AG04450 (cell line): Measurements from ENCODE around the gene ACSL4. TPM values are rescaled to one million over a fixed set of nuclear protein-coding genes. Genes with fewer than 3 reads are reported as not detected.

Source experiments
- CTCF ChIA-PET: fragments of 300-600, 350-600 bp; formaldehyde crosslinking; extraction: SDS; loops from one replicate; lab custom pipeline; 2022; ENCODE audit warnings: antibody characterized with exemption, inconsistent platforms; lab: Charles Lee
- POLR2A ChIA-PET: fragments of 350-600 bp; formaldehyde crosslinking; extraction: SDS; loops from one replicate; lab custom pipeline; 2021; ENCODE audit warnings: antibody characterized with exemption, inconsistent platforms; lab: Yijun Ruan, JAX
- DNase-seq: peaks from one replicate; pipeline ENCODE4 v3.0.0-alpha.2; 2011; ENCODE audit warnings: low read depth, low spot score
- H3K27ac ChIP-seq: one replicate; pipeline ENCODE4 v1.5.1; 2012; ENCODE audit warnings: low read depth, low read length, control low read depth
- H3K27me3 ChIP-seq: one replicate; pipeline ENCODE4 v1.6.0; 2012; ENCODE audit warnings: low read length; ENCODE audit not compliant: control insufficient read depth, insufficient read depth
- H3K4me3 ChIP-seq: 2 replicates; pipeline ENCODE4 v1.5.1; 2011; ENCODE audit warnings: mild to moderate bottlenecking, low read depth, low read length, control low read depth
- H3K9me3 ChIP-seq: 2 replicates; pipeline ENCODE4 v1.5.1; 2012; ENCODE audit warnings: low read length; ENCODE audit not compliant: control insufficient read depth, insufficient read depth
- polyA plus RNA-seq: library from polyadenylated mRNA; depleted of rRNA; stranded (reverse); fragments of >200 nt; gene quantifications from 2 replicates; pipeline ENCODE4 v1.2.3, GENCODE V29; 2011
- TF ChIP-seq, protein P1 (sequence below): IDR thresholded peaks from 2 replicates; pipeline ENCODE4 v1.5.1; 2011; ENCODE audit warnings: low read depth, low read length, control low read depth, inconsistent platforms

The ACSL4 gene
- polyA plus RNA-seq, 1 experiment, result 157 TPM

DNA sequence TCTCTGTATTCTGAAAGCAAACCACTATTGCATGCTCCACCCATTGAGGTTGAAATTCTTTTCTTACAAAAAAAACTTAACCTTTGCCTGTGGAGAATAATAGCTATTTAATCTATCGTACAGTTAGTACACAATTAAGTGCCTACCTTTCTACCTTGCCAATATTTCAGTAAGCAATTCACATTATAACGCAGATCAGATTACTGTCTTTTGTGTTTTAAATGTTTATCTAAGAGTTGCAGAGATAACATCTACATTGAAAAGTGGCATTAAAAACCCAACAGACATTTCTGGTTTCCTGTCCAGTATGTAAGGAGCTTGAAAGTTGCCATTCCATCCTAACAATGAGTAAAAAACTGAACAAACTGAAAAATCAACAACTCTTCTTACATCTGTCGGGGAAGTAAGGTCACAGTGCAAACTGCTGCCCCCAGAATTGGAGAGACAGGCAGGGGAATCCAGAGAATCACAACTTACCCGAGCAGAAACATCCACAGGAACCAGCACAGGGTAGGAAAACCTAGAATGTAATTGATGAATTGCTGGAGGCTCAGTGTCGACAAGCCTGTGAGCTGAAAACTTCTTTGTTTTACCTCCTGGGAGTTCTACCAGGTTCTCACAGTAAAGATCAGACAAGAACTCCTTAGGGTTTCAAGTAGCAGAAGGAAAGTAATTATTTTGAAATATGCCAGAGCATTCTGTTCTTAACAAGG, 27.3 kb upstream of the ACSL4 start:
- no peak for DNase-seq
- TF ChIP-seq, protein P1, sequence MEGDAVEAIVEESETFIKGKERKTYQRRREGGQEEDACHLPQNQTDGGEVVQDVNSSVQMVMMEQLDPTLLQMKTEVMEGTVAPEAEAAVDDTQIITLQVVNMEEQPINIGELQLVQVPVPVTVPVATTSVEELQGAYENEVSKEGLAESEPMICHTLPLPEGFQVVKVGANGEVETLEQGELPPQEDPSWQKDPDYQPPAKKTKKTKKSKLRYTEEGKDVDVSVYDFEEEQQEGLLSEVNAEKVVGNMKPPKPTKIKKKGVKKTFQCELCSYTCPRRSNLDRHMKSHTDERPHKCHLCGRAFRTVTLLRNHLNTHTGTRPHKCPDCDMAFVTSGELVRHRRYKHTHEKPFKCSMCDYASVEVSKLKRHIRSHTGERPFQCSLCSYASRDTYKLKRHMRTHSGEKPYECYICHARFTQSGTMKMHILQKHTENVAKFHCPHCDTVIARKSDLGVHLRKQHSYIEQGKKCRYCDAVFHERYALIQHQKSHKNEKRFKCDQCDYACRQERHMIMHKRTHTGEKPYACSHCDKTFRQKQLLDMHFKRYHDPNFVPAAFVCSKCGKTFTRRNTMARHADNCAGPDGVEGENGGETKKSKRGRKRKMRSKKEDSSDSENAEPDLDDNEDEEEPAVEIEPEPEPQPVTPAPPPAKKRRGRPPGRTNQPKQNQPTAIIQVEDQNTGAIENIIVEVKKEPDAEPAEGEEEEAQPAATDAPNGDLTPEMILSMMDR, result no peak
- ChIA-PET POLR2A (no interaction called here), CTCF (no interaction called here)
- Histone ChIP-seq H3K27ac (no peak overlapping the region), H3K4me3 (no peak overlapping the region), H3K27me3 (no peaks in the 10 kb centered on the region), H3K9me3 (no peaks in the 10 kb centered on the region)

DNA sequence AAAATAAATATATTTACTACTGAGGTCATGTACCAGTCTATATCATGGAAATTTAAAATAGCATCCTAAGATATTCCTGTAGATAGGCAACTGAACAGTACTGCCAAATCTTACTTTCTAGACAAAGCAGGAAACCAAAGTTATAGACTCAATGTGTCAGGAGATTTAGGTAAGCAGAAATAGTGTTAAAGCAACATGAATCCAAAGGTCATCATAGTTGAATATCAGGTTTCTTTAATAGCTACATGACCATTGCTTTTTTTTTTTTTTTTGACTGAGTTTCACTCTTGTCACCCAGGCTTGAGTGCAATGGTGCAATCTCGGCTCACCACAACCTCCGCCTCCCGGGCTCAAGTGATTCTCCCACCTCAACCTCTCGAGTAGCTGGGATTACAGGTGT, 20.2 kb upstream of the ACSL4 start:
- Histone ChIP-seq H3K27ac (no peak overlapping the region), H3K9me3 (no peaks in the 10 kb centered on the region; the same call in 1 of the 2 replicates), H3K4me3 (no peak overlapping the region), H3K27me3 (no peaks in the 10 kb centered on the region)
- TF ChIP-seq, protein P1, result no peak
- CTCF ChIA-PET, result no interaction called here
- no peak for DNase-seq
- POLR2A ChIA-PET, result no interaction called here

DNA sequence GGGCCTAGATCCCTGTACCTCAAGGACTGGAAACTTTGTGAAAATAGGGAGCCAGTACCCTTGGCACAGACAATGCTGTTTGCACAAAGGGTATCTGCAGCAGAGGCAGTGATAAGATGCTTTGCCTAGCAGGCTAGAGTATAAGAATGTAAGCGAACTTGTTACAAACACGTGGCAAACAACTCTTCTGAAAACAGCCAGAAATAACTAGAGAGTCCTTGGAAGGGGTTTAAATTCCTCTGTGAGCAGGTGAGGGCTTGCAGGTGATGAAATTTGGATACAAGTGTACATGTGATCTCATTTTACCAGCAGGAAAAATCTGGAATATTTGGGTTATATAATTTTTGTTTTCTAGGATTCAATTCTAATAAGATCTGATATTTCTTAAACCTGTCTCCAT, 18.6 kb upstream of the ACSL4 start:
- ChIA-PET CTCF (no interaction called here), POLR2A (no interaction called here)
- H3K27ac ChIP-seq, result no peak overlapping the region
- no peaks in the 10 kb centered on the region for H3K27me3 ChIP-seq
- TF ChIP-seq, protein P1, result no peak
- no peak overlapping the region for H3K4me3 ChIP-seq
- DNase-seq, result no peak
- H3K9me3 ChIP-seq, result no peaks in the 10 kb centered on the region; the same call in 1 of the 2 replicates

DNA sequence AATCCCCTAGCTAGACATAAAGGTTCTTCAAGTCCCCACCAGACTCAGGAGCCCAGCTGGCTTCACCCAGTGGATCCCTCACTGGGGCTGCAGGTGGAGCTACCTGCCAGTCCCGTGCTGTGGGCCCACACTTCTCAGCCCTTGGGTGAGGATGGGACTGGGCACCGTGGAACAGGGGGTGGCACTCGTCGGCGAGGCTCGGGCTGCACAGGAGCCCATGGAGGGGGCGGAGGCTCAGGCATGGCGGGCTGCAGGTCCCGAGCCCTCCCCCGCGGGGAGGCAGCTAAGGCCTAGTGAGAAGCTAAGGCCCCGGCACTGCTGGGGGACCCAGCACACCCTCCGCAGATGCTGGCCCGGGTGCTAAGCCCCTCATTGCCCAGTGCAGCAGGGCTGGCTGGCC, 16.1 kb upstream of the ACSL4 start:
- ChIA-PET CTCF (no interaction called here), POLR2A (no interaction called here)
- TF ChIP-seq, protein P1, result no peak
- no peak for DNase-seq
- Histone ChIP-seq H3K27ac (no peak overlapping the region), H3K27me3 (no peaks in the 10 kb centered on the region), H3K4me3 (no peak overlapping the region), H3K9me3 (no peaks in the 10 kb centered on the region; the same call in 1 of the 2 replicates)

DNA sequence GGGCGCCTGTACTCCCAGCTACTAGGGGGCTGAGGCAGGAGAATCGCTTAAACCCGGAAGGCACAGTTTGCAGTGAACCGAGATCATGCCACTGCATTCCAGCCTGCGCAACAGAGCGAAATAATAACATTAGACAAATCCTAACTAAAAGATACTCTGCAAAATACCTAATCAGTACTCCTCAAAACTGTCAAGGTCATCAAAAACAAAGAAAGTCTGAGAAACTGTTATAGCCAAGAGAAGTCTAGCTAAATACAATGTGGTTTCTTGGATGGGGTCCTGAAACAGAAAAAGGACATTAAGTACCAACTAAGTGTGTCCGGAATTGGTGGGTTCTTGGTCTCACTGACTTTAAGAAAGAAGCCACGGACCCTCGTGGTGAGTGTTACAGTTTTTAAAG, 14.6 kb upstream of the ACSL4 start:
- CTCF ChIA-PET, result no interaction called here

More for the DNA sequence above, 14.6 kb upstream of the ACSL4 start:
- POLR2A ChIA-PET, result no interaction called here
- Histone ChIP-seq H3K4me3 (no peak overlapping the region), H3K9me3 (no peaks in the 10 kb centered on the region; the same call in 1 of the 2 replicates), H3K27ac (no peak overlapping the region), H3K27me3 (no peaks in the 10 kb centered on the region)
- DNase-seq, result no peak
- TF ChIP-seq, protein P1, result no peak
